Peyer's patch (tissue), 4 donors: ENCODE measurements around the gene NDUFA13. TPM values are rescaled to one million over a fixed set of nuclear protein-coding genes. Genes with fewer than 3 reads are reported as not detected.

ENCODE experiments used
- DNase-seq, 3 donors: peaks; one replicate each; pipeline ENCODE4 v3.0.0-alpha.2; 2017 to 2019
- H3K27ac ChIP-seq, 4 donors: fragments of 200-600 bp; sonication (generic); one replicate each; pipeline ENCODE4 v1.5.1; 2016 to 2019
- H3K27me3 ChIP-seq, 2 donors: fragments of 200-600 bp; sonication (generic); one replicate each; pipeline ENCODE4 v1.5.1; 2019
- H3K36me3 ChIP-seq, 3 donors: fragments of 200-600 bp; sonication (generic); one replicate each; pipeline ENCODE4 v1.5.1; 2016 to 2019
- H3K4me1 ChIP-seq, 4 donors: fragments of 200-600 bp; sonication (generic); one replicate each; pipeline ENCODE4 v1.5.1; 2016 to 2019
- H3K4me3 ChIP-seq, 4 donors: fragments of 200-600 bp; sonication (generic); 1 replicate in 3 of 4; 2 replicates in 1 of 4; pipeline ENCODE4 v1.5.1; 2016 to 2019; ENCODE audit warnings: mild to moderate bottlenecking in 1 of 4
- H3K9me3 ChIP-seq, 4 donors: fragments of 200-600 bp; sonication (generic); one replicate each; pipeline ENCODE4 v1.5.1; 2016 to 2019; ENCODE audit warnings: mild to moderate bottlenecking in 1 of 4
- POLR2A ChIP-seq, 2 donors: fragments of 450-650 bp; IDR thresholded peaks; one replicate each; pipeline ENCODE4 v1.5.1; 2017; ENCODE audit warnings: antibody characterized with exemption in 2 of 2, mild to moderate bottlenecking in 2 of 2, moderate library complexity in 2 of 2
- total RNA-seq, 4 donors: library from RNA; depleted of rRNA; stranded (reverse); fragments of >200 nt; gene quantifications; one replicate each; pipeline ENCODE4 v1.1.0, GENCODE V29; 2016
- TF ChIP-seq, protein P1 (sequence below), 6 experiments: fragments of 450-650 bp in 4 of 6; fragments of 200-600 bp in 2 of 6; sonication (generic) in 1 of 6; IDR thresholded peaks; one replicate each; pipeline ENCODE4 v1.5.1; 2017 to 2019; ENCODE audit warnings: antibody characterized with exemption in 6 of 6, mild to moderate bottlenecking in 3 of 6, moderate library complexity in 1 of 6

Gene NDUFA13
- total RNA-seq, 4 donors from 2014 or later, result 40.7 to 188 (median 126) TPM

DNA sequence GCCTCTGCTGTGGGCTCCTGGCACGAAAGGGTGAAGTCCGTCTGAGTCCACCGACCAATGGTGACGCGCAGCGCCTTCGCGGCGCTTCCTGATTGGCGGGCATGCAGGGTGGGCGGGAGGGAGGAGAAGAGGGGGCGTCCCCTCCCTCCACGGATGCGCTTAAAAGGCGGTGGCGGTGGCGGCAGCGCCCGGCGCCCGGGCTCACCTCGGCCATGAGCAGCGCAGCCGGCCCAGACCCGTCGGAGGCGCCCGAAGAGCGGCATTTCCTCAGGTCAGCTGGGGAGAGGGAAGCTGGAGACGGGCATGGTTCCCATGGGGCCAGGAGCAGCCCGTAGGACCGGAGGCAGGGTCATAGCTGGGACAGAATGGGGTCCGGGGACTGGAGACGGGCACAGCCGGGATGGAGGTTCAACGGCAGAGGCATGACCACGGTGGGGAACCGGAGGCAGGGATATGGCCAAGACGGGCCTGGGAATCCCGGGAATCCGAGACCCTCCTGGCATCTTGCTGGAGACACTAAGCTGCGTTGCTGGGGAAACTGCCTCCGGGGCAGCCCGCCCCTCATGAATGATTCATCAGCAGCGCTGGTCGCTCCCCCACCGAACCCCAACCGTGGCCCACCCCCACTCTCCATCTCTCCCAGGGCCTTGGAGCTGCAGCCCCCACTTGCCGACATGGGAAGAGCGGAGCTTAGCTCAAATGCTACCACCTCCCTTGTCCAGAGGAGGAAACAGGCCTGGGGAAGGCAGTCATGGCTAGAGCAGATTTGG is 12.9 kb downstream of the NDUFA13 start, which contains the start of gene YJEFN3:
YJEFN3 (plus strand) TSS at position 191 of the 770 bp plus-strand sequence; CDS start at position 213, 22 bp downstream.
- no peak for DNase-seq
- peaks cover 0 to 28% (median 10%) of the 10 kb centered on the region in 4 donors for H3K4me1 ChIP-seq
- no peaks in the 10 kb centered on the region for H3K9me3 ChIP-seq
- no peak for TF ChIP-seq POLR2A (IDR thresholded peaks at IDR 0.05)
- TF ChIP-seq, protein P1, sequence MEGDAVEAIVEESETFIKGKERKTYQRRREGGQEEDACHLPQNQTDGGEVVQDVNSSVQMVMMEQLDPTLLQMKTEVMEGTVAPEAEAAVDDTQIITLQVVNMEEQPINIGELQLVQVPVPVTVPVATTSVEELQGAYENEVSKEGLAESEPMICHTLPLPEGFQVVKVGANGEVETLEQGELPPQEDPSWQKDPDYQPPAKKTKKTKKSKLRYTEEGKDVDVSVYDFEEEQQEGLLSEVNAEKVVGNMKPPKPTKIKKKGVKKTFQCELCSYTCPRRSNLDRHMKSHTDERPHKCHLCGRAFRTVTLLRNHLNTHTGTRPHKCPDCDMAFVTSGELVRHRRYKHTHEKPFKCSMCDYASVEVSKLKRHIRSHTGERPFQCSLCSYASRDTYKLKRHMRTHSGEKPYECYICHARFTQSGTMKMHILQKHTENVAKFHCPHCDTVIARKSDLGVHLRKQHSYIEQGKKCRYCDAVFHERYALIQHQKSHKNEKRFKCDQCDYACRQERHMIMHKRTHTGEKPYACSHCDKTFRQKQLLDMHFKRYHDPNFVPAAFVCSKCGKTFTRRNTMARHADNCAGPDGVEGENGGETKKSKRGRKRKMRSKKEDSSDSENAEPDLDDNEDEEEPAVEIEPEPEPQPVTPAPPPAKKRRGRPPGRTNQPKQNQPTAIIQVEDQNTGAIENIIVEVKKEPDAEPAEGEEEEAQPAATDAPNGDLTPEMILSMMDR (IDR thresholded peaks at IDR 0.05), result no peak
- no peak within 1 kb of the TSS for H3K4me3 ChIP-seq
- H3K27me3 ChIP-seq, result no peaks in the 10 kb centered on the region
- H3K36me3 ChIP-seq, result peaks cover 0 to 50% (median 0%) of the 10 kb centered on the region in 3 donors
- H3K27ac ChIP-seq, result no peak within 1 kb of the TSS

DNA sequence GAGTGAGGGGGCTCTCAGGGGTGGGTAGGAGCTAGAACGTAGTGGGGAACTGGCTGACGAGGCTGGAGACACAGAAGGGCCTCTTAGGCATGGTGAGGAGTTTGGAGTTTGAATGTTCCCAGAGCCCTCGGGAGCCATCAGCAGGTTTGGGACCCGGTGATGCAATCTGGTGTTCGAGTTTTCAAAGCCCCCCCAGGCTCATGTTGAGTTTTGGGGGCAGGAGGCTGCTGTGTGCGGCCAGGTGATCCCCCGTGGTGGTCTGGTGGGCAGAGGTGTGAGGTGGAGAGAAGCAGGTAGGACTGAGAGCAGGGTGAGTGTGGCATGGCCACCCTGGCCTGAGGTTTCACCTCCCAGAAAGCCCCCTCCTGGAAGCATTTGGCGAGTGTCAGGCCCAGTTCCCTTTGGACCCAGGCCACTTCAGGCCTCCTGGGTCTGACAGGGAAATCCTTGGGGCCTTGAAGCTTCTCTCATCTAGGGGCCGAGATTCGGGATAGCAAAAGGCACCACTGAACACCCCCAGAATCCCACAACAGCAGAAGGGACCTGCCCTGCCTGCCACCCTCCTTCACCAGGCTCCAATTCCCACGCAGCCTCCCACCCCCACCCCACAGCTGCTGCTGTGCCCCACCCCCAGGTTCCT is 13.9 kb downstream of the NDUFA13 start:
- Histone ChIP-seq H3K9me3 (no peaks in the 10 kb centered on the region), H3K4me3 (no peak overlapping the region), H3K4me1 (peaks cover 0 to 22% (median 8%) of the 10 kb centered on the region in 4 donors), H3K27me3 (no peaks in the 10 kb centered on the region), H3K36me3 (peaks cover 0 to 40% (median 0%) of the 10 kb centered on the region in 3 donors), H3K27ac (no peak overlapping the region)
- no peak for DNase-seq
- TF ChIP-seq, protein P1 (IDR thresholded peaks at IDR 0.05), result no peak
- no peak for TF ChIP-seq POLR2A (IDR thresholded peaks at IDR 0.05)

DNA sequence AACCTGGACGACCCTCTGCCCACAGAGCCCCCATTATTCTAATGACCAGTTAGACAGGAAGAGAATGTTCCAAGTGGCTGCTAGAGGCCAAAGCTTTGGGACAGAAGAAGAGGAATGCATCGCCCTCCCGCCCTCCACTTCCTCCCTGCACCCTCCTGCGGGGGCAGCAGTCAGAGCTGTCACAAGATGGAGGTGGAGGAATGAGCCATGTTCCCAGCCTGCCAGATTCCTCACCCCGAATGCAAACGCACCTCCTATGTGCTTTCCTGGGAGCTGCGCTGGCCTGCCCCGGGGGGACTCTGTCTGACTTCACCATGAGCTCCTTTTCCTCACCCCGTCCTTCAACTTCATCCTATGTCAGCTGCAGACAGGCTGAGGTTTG is 14.4 kb downstream of the NDUFA13 start:
- DNase-seq, result no peak
- Histone ChIP-seq H3K4me1 (peaks cover 0 to 17% (median 8%) of the 10 kb centered on the region in 4 donors), H3K27ac (no peak overlapping the region), H3K27me3 (no peaks in the 10 kb centered on the region), H3K36me3 (peaks cover 0 to 38% (median 0%) of the 10 kb centered on the region in 3 donors), H3K4me3 (no peak overlapping the region), H3K9me3 (no peaks in the 10 kb centered on the region)
- no peak for TF ChIP-seq POLR2A (IDR thresholded peaks at IDR 0.05)
- TF ChIP-seq, protein P1 (IDR thresholded peaks at IDR 0.05), result no peak

DNA sequence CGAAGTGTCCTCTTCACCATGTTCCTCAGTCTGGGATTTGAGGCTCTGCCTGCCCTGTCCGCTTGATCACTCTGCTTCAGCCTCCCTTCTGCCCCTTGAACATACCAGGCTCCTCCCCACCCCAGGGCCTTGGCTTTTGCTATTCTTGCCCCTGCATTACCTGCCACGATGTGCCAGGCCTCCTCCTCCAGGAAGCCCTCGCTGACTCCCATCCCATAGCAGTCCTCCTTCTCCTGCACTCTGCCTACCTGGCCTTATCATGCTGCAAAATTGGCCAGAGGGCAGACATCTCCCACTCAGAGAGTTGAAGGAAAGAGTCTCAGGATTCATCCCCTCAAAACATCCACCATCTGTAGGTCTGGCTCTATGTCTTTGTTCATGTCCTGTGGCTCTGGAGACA is 14.9 kb downstream of the NDUFA13 start:
- Histone ChIP-seq H3K36me3 (peaks cover 0 to 33% (median 0%) of the 10 kb centered on the region in 3 donors), H3K27ac (no peak overlapping the region), H3K4me3 (no peak overlapping the region), H3K4me1 (peaks cover 0 to 13% (median 8%) of the 10 kb centered on the region in 4 donors), H3K27me3 (no peaks in the 10 kb centered on the region), H3K9me3 (no peaks in the 10 kb centered on the region)
- TF ChIP-seq, protein P1 (IDR thresholded peaks at IDR 0.05), result no peak
- no peak for TF ChIP-seq POLR2A (IDR thresholded peaks at IDR 0.05)
- no peak for DNase-seq

DNA sequence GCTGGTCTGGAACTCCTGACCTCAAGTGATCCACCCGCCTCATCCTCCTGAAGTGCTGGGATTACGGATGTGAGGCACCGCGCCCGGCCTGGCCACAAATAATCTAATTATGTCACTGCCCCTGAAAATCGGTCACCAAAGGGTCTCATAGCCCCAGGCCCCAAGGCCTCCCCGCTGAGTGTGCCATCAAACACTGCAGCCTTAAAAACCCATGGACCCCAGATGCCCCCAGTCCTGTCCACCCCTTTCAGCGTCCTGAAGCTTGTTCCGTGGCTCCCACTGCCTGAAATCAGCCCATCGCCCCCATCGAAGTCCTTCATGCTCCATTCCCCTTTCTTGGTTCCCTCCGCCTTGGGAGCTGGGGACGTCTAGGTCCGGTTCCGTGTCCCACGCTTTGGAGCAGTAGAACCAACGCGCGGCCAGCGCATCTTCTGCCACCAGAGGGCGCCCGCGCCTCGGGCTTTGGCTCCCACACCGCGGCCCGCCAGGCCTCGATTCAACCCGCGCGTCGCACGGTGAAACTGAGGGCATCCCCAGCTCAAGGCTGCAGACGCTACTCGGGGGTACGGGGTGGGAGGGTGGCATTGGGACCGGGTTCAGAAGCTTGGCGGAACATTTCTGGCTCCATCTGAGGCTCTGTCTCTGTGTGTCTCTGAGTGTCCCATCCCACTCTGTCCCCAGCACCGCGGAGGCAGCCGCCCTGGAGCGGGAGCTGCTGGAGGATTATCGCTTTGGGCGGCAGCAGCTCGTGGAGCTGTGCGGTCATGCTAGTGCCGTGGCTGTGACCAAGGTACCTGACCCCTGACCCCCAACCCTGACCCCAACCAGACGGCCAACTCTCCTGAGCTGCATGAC is 16.2 kb downstream of the NDUFA13 start:
- peak; percentile 81 to 93 (median 90) for DNase-seq
- Histone ChIP-seq H3K4me3 (no peak overlapping the region), H3K9me3 (no peaks in the 10 kb centered on the region), H3K27me3 (no peaks in the 10 kb centered on the region), H3K4me1 (peaks cover 0 to 8% (median 4%) of the 10 kb centered on the region in 4 donors), H3K27ac (no peak overlapping the region), H3K36me3 (peaks cover 0 to 23% (median 0%) of the 10 kb centered on the region in 3 donors)
- TF ChIP-seq, protein P1 (IDR thresholded peaks at IDR 0.05), result peak; percentile 90 to 97 (median 96)
- TF ChIP-seq POLR2A (IDR thresholded peaks at IDR 0.05), result no peak
